ENCODE data around the gene ZFYVE16.
A peak's percentile ranks its signal among the peaks of the same experiment; 100 is the strongest.
"Not testable (repeated sequence)": the region's sequence is repeated elsewhere in the genome, so short reads cannot be mapped to it uniquely, and the experiment has no call there.

The ZFYVE16 gene

DNA sequence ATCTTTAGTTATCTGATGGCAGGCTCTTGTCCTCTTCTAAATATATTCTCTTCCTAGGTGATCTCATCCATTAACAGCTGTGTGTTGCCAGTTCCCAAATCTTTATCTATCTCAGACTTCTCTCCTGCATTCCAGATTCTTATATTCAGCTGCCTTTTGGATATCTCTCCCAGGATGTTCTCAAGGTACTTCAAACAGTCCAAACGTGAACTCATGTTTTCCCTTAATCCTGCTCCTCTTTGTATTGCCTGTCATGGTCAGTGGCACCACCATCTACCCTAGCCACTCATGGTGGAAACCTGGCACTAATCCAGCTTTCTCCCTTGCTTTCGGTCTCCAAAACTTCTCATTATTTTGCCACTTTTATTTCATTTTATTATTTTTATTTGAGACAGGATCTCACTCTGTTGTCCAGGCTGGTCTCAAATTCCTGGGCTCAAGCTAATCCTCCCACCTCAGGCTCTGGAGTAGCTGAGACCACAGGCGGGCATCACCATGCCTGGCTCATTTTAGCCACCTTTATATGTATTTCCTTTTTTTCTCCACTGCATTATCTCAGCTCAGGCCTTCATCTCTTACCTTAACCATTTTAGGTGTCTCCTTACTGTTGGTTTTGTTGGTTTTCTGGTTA, 3.8 kb downstream of the ZFYVE16 start:
- no peak for DNase-seq (ENCODE audit: low read depth)

DNA sequence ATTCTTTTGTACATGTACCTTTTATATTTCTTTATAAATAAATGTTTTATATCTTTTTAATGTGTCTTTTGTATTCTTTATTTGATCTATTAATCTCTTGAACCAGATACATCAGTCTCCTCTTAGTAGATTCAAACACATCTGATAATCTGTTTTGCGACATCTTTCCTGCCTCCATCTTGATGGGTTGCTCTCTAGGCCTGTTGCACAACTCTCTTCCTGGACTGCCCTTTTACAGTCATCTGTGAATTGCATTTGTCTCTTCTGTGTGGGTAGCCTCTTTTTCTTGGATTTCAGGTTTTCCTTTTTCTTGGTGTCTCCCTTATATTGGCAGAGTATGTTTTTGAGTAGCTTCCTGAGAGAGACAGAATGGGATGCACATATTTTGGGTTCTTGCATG, 6.2 kb downstream of the ZFYVE16 start:
- DNase-seq (ENCODE audit: low read depth), result peak; percentile 66

DNA sequence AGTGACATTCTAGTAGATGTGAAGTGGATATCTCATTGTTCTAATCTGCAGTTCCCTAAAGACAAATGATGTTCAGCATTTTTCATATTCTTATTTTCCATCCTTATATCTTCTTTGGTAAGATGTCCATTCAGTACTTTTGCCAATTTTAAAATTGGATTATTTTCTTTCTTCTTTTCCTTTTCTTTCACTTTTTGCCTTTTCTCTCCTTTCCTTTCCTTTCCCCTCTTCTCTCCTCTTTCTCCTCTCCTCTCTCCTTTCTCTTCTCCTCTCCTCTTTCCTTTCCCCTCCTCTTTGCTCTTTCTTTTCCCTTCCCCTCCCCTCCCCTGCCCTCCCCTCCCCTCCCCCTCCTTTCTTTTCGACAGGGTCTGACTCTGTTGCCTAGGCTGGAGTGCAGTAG, 10.1 kb downstream of the ZFYVE16 start:
- DNase-seq (ENCODE audit: low read depth), result no peak

DNA sequence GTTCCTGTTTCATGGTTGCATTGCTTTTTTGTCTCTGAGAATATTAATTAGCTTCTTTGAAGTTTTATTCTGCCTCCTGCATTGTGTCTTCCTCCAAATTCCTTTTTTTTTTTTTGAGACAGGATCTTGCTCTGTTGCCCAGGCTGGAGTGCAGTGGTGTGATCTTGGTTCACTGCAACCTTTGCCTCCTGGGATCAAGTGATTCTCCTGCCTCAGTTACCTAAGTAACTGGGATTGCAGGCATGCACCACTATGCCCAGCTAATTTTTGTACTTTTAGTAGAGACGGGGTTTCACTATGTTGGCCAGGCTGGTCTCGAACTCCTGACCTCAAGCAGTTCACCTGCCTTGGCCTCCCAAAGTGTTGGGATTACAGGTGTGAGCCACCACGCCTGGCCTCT, 16.5 kb downstream of the ZFYVE16 start:
- DNase-seq (ENCODE audit: low read depth), result not testable (repeated sequence)

DNA sequence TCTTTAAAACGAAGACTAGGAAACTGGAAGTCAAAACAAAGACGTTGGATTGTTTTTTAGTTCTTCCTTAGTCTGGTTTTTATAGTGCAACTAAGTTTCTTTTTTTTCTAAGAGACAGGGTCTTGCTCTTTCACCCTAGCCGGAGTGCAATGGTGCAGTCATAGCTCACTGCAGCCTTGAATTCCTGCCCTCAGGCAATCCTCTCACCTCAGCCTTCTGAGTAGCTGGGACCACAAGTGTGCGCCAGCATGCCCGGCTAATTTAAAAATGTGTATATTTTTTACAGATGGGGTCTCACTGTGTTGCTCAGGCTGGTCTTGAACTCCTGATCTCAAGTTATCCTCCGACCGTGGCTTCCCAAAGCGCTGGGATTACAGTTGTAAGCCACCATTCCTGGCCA, 27.6 kb downstream of the ZFYVE16 start:
- no peak for DNase-seq (ENCODE audit: low read depth)

DNA sequence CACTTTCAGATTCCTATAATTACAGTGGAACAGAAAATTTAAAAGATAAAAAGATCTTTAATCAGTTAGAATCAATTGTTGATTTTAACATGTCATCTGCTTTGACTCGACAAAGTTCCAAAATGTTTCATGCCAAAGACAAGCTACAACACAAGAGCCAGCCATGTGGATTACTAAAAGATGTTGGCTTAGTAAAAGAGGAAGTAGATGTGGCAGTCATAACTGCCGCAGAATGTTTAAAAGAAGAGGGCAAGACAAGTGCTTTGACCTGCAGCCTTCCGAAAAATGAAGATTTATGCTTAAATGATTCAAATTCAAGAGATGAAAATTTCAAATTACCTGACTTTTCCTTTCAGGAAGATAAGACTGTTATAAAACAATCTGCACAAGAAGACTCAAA, 29.5 kb downstream of the ZFYVE16 start:
- no peak for DNase-seq (ENCODE audit: low read depth)

DNA sequence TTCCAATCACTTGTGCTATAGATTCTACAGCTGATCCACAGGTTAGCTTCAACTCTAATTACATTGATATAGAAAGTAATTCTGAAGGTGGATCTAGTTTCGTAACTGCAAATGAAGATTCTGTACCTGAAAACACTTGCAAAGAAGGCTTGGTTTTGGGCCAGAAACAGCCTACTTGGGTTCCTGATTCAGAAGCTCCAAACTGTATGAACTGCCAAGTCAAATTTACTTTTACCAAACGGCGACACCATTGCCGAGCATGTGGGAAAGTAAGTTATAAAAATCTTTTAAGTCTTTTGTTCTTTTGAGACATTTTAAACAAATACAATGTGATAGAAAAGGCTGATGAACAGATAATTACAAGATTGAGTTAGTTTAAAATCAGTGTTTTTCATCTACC, 30.9 kb downstream of the ZFYVE16 start:
- no peak for DNase-seq (ENCODE audit: low read depth)

DNA sequence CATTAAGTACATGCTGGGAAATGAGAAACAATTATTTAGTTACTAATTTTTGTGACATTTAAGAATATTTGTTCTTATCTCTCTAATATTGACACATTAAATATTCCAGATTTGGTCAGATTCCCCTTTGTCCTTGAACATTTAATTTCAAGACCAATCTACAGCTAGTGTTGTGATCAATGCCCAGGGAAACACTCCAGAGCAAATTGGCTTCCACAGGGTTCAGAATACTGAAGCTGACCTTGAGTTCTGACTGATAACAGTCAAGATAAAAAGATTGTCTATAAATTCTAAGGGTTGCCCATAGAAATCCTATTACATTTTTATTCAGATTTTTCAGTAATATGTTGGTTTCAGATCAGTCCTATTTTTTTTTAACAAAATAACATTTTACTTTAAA, 31.3 kb downstream of the ZFYVE16 start:
- DNase-seq (ENCODE audit: low read depth), result no peak

DNA sequence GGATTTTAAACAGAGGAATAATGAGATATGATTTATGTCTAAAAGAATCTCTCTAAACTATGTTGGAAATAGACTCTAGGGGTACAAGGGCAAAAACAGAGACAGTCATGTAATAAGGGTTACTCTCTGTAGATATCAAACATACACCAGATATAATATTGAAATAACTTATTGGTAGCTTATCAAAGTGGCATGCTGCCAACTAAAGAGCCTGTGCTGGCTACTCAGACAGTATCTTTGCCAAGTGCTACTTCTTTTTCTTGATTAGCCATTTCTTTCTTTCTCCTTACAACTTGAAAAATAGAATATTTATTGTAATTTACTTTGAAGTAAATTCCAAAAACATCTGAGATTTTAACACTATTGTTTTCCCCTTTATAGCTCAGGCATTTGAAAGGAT, 34.9 kb downstream of the ZFYVE16 start:
- DNase-seq (ENCODE audit: low read depth), result no peak

DNA sequence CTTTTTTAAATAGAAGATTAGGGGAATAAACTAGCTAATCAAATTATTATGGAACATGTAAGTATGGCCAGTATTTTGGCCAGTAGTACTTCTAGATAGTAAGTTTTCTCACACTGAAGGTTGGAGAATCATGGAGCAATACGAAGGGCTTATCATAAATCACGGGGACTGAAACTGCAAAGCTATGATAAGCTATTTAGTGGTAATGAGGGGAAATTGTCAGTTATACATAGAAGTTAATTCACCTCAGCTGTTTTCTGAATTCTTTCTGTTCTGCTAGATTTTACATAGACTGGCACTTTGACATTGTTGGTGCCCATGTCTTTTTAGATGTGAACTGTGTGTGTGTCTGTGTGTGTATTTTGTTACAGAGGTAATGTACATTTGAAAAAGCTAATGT, 45.5 kb downstream of the ZFYVE16 start:
- DNase-seq (ENCODE audit: low read depth), result no peak

DNA sequence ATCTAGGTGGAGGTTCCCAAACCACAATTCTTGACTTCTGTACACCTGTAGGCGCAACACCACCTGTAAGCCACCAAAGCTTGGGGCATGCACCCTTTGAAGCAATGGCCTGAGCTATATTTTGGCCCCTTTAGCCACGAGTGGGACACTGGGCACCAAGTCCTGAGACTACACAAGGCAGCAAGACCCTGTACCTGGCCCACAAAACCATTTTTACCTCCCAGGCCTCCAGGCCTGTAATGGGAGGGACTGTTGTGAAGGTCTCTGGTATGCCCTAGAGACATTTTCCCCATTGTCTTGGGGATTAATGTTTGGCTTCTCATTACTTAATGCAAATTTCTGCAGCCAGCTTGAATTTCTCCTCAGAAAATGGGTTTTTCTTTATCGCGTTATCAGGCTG, 55.4 kb downstream of the ZFYVE16 start:
- no peak for DNase-seq (ENCODE audit: low read depth)

DNA sequence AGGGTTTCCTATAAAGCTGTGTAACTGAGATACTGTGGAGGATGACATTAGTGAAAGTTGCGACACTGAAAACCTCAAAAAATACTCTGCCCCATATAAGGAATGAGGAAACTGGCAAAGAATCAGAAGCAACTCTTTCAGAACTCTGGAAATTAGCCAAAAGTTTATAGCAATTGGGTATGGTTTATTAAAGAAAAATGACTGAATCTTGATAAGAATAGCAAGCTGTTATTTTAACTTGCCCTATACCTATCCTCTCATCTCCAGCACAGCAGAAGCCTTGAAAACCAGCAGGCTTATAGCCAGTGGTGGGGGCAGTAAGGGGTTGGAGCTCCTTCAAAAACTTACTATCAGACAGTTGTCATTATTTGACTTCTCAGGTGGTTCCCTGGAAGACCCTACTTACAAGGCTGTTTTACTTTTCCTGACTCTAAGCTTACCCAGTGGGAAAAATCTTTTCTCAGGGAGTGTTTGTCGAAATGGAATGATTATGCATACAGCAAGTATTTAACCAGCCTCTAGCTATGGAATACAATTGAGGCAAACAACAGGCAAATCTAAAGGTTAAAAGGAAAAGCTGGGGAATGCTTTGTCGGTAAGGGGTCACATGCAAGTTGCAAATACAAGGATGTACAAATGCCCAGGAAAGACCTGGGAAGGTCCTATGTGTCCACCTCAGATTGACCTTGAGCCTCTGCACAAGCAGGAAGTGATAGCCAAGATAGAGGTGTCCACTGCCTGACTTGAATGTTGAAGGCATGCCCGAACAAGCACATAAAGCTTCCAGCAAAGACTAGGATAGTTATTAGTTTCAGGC, 59.0 kb downstream of the ZFYVE16 start:
- peak; percentile 85 for DNase-seq (ENCODE audit: low read depth)

DNA sequence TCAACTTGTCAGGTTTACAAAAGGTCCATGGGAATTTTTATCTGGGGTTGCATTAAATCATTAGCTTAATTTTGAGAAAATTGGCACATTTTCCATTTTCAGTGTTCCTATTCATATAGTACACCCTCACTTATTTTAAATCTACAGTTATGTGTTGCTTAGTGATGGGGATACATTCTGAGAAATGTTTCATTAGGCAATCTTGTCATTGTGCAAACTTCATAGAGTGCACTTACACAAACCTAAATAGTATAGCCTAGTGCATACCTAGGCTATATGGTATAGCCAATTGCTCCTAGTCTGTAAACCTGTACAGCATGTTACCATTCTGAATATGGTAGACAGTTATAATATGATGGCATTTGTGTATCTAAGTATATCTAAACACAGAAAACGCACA, 60.3 kb downstream of the ZFYVE16 start:
- peak; percentile 21 for DNase-seq (ENCODE audit: low read depth)

DNA sequence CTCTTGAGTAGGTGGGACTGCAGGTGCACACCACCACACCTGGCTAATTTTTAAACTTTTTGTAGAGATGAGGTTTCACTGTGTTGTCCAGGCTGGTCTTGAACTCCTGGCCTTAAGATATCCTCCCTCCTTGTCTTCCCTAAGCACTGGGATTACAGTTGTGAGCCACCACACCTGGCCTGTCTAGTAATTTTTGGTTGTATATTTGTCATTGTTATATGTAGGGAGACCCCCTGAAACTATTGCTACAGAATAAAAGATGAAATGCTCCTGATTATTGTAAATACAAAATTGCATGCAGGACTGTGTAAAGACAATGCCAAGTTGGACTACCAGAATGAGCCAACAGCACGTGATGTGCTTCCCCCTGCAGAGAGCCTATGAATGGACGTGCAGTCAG, 62.8 kb downstream of the ZFYVE16 start:
- DNase-seq (ENCODE audit: low read depth), result not testable (repeated sequence)

DNA sequence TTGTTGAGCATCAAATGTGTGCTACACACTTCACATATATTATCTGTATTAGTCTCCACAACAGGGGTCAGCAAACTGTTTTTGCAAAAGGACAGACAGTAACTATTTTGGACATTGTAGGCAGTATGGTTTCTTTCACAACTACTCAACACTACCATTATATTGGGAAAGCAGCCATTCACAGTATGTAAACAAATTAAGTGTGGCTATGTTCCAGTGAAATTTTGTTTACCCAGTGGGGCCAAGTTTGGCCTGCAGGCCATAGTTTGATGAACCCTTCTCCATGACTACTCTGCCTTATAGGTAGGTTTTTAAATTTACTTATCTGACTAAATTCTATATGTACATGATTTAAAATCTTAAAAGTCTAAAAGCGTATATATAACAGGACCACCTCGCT, 67.1 kb downstream of the ZFYVE16 start:
- DNase-seq (ENCODE audit: low read depth), result peak; percentile 11

DNA sequence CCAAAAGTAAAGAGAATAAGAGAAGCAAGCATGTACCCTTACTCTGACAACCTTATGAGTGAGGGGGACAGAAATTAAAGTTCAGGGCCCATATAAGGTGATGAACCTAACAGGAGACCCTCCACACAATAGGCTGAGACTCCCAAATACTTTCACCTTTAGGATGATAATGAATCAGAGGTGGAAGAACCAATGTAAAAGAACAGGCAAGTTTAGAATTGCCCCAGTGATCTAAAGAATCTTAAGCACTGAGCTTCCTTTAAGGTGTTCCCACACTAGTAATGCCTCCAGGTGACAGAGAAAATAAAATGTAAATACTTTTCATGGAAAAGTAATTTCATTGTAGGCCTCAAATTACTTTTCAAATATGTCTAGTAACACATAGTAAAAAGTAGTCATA, 71.8 kb downstream of the ZFYVE16 start:
- no peak for DNase-seq (ENCODE audit: low read depth)

DNA sequence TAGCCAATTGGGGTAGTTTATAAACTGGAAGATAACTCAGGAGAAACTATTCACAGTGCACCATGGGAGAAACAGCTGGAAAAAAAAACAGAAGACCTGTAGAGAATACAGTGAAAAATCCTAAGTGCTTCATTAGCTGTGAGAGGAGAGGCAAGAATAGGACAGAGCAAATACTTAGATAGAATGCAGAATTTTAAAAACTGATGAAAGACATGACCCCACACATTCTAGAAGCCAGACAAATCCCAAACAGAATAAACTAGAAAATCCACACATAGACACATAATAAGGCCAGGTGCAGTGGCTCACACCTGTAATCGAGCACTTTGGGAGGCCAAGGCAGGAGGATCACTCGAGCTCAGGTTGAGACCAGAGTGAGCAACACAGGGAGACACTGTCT, 72.5 kb downstream of the ZFYVE16 start:
- DNase-seq (ENCODE audit: low read depth), result no peak

DNA sequence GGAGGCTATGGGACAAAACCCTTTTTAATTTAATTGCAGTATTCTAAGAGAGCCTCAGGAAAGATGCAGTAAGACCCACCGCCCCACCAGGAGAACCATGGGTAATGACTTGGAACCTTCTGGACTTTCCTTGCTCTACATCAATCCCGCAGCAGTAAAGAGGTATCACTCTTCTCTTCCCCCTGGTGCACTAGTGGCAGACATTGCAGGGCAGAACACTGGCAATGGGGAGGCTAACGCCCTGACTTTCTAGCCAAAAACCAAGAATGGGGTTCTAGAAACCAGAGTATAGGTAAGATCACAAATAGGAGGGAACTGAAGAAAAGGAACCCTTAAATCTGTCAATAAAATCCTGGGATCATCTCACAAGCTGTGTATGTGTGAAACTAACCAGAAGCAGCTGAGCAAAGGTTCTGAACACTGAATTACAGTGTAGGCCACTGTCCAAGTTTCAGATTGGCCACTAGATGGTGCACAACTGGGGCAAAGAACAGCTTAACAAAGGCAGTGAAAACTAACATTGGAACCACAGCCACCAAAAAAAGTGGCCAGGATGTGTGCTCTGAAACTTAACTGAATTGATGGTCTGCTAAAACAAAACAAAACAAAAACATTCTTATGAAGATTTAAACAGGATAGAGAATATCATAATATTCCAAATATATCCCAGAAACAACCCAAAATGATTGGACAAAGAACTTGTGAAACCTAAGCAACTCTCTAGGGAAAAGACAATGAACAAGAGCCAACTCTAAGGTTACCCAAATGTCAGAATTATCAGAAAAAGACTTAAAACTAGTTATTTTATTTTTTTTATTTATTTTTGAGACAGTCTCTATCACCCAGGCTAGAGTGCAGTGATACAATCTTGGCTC, 73.4 kb downstream of the ZFYVE16 start:
- peak; percentile 66 for DNase-seq (ENCODE audit: low read depth)

DNA sequence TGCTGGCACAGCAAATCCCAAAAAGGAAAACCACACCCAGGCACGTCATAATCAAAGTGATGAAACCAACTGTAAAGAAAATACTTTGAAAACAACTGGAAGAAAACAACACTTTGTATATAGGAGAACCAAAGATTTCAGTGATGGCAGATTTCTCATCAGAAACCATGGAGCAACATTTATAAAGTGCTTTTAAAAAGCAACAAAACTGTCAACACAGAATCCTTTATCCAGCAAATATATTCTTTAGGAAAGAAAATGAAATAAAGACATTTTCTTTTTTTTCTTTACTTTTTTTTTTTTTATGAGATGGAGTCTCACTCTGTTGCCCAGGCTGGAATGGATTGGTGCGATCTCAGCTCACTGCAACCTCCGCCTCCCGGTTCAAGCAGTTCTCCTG, 74.7 kb downstream of the ZFYVE16 start:
- no peak for DNase-seq (ENCODE audit: low read depth)

DNA sequence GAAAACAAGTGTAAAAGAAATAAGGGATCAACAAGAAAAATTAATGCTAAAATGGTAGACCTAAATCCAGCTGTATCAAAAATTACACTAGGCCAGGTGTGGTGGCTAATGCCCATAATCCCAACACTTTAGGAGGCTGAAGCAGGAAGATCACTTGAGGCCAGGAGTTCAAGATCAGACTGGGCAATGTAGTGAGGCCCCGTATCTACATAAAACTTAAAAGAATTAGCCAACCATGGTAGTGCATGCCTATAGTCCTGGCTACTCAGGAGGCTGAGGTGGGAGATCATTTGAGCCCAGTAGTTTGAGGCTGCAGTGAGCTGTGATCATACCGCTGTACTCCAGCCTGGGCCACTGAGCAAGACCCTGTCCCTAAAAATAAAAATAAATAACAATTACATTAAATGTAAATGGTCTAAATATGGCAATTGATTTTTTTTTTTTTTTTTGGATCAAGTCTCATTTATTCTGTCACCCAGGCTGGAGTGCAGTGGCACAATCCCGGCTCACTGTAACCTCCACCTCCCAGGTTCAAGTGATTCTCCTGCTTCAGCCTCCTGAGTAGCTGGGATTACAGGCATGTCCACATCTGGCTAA, 75.9 kb downstream of the ZFYVE16 start:
- DNase-seq (ENCODE audit: low read depth), result no peak

DNA sequence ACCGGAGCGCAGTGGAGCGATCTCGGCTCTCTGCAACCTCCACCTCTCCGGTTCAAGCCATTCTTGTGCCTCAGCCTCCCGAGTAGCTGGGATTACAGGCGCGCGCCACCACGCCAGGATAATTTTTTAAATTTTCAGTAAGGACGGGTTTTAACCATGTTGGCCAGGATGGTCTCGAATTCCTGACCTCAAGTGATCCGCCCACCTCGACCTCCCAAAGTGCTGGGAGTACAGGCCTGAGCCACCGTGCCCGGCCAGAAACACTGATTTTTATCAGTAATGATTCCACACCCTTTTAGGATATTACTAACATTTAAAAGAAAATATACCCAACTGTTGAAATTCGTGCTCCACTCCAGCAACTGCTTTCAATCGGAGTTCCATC, 79.6 kb downstream of the ZFYVE16 start:
- no peak for DNase-seq (ENCODE audit: low read depth)
